A549 (cell line): ENCODE data around the gene TEC. TPM values are rescaled to one million over a fixed set of nuclear protein-coding genes. Genes with fewer than 3 reads are reported as not detected.

ENCODE experiments used
- ATAC-seq, 2 experiments: fragments of 200-7000 bp in 1 of 2; fragments of >200 bp in 1 of 2; cut with Nextera tagmentation in 1 of 2; cut with Tn5 transposase in 1 of 2; 3 replicates each; pipeline versions ENCODE4 v1.8.0 to v1.9.1; 2018 to 2020; ENCODE audit warnings: mild to moderate bottlenecking in 1 of 2, moderate library complexity in 1 of 2
- CTCF ChIA-PET: fragments of 300-600 bp; sonication (Branson Sonifier 250); formaldehyde crosslinking; extraction: SDS; loops from one replicate; lab custom pipeline; 2021; ENCODE audit warnings: antibody characterized with exemption, inconsistent platforms; lab: Yijun Ruan, JAX
- POLR2A ChIA-PET: fragments of 350-600 bp; formaldehyde crosslinking; extraction: SDS; loops from one replicate; lab custom pipeline; 2021; ENCODE audit warnings: antibody characterized with exemption, inconsistent platforms; lab: Yijun Ruan, JAX
- DNase-seq, 2 experiments: peaks; one replicate each; pipeline versions ENCODE4 v3.0.0 to v3.0.0-alpha.2; 2011 to 2016; ENCODE audit warnings: low read depth in 1 of 2, low spot score in 1 of 2
- FAIRE-seq: peaks from 2 replicates; lab custom pipeline; 2011; peaks lifted over from hg19 to GRCh38; lab: Jason Lieb, UNC
- H3K27ac ChIP-seq, 2 experiments: fragments of >200 bp; sonication (Bioruptor Twin); formaldehyde crosslinking; 3 replicates each; pipeline ENCODE4 v1.5.1; 2016 to 2017
- H3K4me1 ChIP-seq: fragments of >200 bp; sonication (Bioruptor Twin); formaldehyde crosslinking; 3 replicates; pipeline ENCODE4 v1.6.1; 2016
- H3K4me2 ChIP-seq: fragments of >200 bp; sonication (Bioruptor Twin); formaldehyde crosslinking; 3 replicates; pipeline ENCODE4 v1.6.1; 2016
- H3K4me3 ChIP-seq: fragments of >200 bp; sonication (Bioruptor Twin); formaldehyde crosslinking; 3 replicates; pipeline ENCODE4 v1.5.1; 2016
- H3K9me3 ChIP-seq: fragments of >200 bp; sonication (Bioruptor Twin); formaldehyde crosslinking; 3 replicates; pipeline ENCODE4 v1.6.1; 2016
- CBX2 ChIP-seq: fragments of 200-600 bp; sonication (generic); IDR thresholded peaks from 2 replicates; pipeline ENCODE4 v1.6.1; 2016; ENCODE audit warnings: low read depth, mild to moderate bottlenecking, borderline replicate concordance
- CBX8 ChIP-seq: fragments of 200-600 bp; sonication (generic); IDR thresholded peaks from 2 replicates; pipeline ENCODE4 v1.6.1; 2016
- CEBPB ChIP-seq, 2 experiments: fragments of >200 bp in 1 of 2; sonication (Bioruptor Twin) in 1 of 2; formaldehyde crosslinking in 1 of 2; IDR thresholded peaks; 2 replicates each; pipeline ENCODE4 v1.6.1; 2012 to 2016
- EHF ChIP-seq: fragments of 250-450 bp; sonication (Bioruptor Pico); IDR thresholded peaks from 2 replicates; pipeline ENCODE4 v1.5.0; 2020; ENCODE audit warnings: mild to moderate bottlenecking
- EHMT2 ChIP-seq: fragments of 200-600 bp; sonication (generic); IDR thresholded peaks from 2 replicates; pipeline ENCODE4 v1.6.1; 2016; ENCODE audit warnings: antibody characterized with exemption, low read depth, mild to moderate bottlenecking, moderate library complexity
- EP300 ChIP-seq, 2 experiments: fragments of >200 bp; sonication (Bioruptor Twin); formaldehyde crosslinking; IDR thresholded peaks; 2 replicates in 1 of 2; 3 replicates in 1 of 2; pipeline ENCODE4 v1.6.1; 2016 to 2017
- FOSB ChIP-seq: fragments of 250-450 bp; sonication (Bioruptor Pico); IDR thresholded peaks from 2 replicates; pipeline ENCODE4 v1.5.0; 2020; ENCODE audit warnings: mild to moderate bottlenecking, moderate library complexity
- FOSL2 ChIP-seq, 2 experiments: fragments of 450-650 bp in 1 of 2; fragments of >200 bp in 1 of 2; sonication (Bioruptor Twin) in 1 of 2; formaldehyde crosslinking; IDR thresholded peaks; 2 replicates each; pipeline versions ENCODE4 v1.5.0 to v1.6.1; 2016 to 2020; ENCODE audit warnings: mild to moderate bottlenecking in 1 of 2, moderate library complexity in 1 of 2
- GATA3 ChIP-seq: IDR thresholded peaks from 2 replicates; pipeline ENCODE4 v1.6.1; 2012; ENCODE audit warnings: borderline replicate concordance
- HES2 ChIP-seq: fragments of >200 bp; sonication (Bioruptor Twin); formaldehyde crosslinking; IDR thresholded peaks from 2 replicates; pipeline ENCODE4 v1.6.1; 2016
- HOXA7 ChIP-seq: fragments of 250-450 bp; sonication (Bioruptor Pico); IDR thresholded peaks from 2 replicates; pipeline ENCODE4 v1.5.0; 2020; ENCODE audit warnings: mild to moderate bottlenecking, moderate library complexity
- HOXB5 ChIP-seq: fragments of 250-450 bp; sonication (Bioruptor Pico); IDR thresholded peaks from 2 replicates; pipeline ENCODE4 v1.5.0; 2020; ENCODE audit warnings: mild to moderate bottlenecking, moderate library complexity
- JUNB ChIP-seq: fragments of >200 bp; sonication (Bioruptor Twin); formaldehyde crosslinking; IDR thresholded peaks from 2 replicates; pipeline ENCODE4 v1.6.1; 2016
- KDM5A ChIP-seq: fragments of 200-600 bp; sonication (generic); IDR thresholded peaks from 2 replicates; pipeline ENCODE4 v1.6.1; 2016; ENCODE audit warnings: antibody characterized with exemption, mild to moderate bottlenecking
- MYC ChIP-seq: IDR thresholded peaks from 2 replicates; pipeline ENCODE4 v1.6.1; 2012; ENCODE audit warnings: mild to moderate bottlenecking, inconsistent platforms, low read length, improper control_type of control experiment, borderline replicate concordance
- NPAS2 ChIP-seq: fragments of 250-450 bp; sonication (Bioruptor Pico); IDR thresholded peaks from 2 replicates; pipeline ENCODE4 v1.8.0; 2022; ENCODE audit warnings: mild to moderate bottlenecking, moderate library complexity, borderline replicate concordance
- NR3C1 ChIP-seq: fragments of >200 bp; sonication (Bioruptor Twin); formaldehyde crosslinking; IDR thresholded peaks from 3 replicates; pipeline ENCODE4 v1.6.1; 2017
- POLR2A ChIP-seq: IDR thresholded peaks from 2 replicates; pipeline ENCODE4 v1.6.1; 2012; ENCODE audit warnings: mild to moderate bottlenecking, low read length
- RAD21 ChIP-seq, 2 experiments: fragments of >200 bp in 1 of 2; sonication (Bioruptor Twin) in 1 of 2; formaldehyde crosslinking in 1 of 2; IDR thresholded peaks in 1 of 2; conservative IDR thresholded peaks in 1 of 2; 2 replicates in 1 of 2; 3 replicates in 1 of 2; pipeline ENCODE4 v1.6.1; 2012 to 2018; ENCODE audit warnings: inconsistent platforms in 1 of 2
- RCOR1 ChIP-seq: fragments of 150-350 bp; IDR thresholded peaks from 2 replicates; pipeline ENCODE4 v1.6.1; 2014; ENCODE audit warnings: antibody characterized with exemption, low read length, low read depth
- RFX5 ChIP-seq: fragments of 450-650 bp; IDR thresholded peaks from 2 replicates; pipeline ENCODE4 v1.7.1; 2014; ENCODE audit warnings: antibody characterized with exemption, mild to moderate bottlenecking, moderate library complexity
- RNF2 ChIP-seq: fragments of 200-600 bp; sonication (generic); IDR thresholded peaks from 2 replicates; pipeline ENCODE4 v1.6.1; 2016; ENCODE audit warnings: low read depth, mild to moderate bottlenecking, antibody characterized with exemption, moderate library complexity, borderline replicate concordance
- SMC3 ChIP-seq: fragments of >200 bp; sonication (Bioruptor Twin); formaldehyde crosslinking; IDR thresholded peaks from 3 replicates; pipeline ENCODE4 v1.6.1; 2018; ENCODE audit warnings: inconsistent platforms
- USF2 ChIP-seq: fragments of 450-650 bp; IDR thresholded peaks from 2 replicates; pipeline ENCODE4 v1.6.1; 2014; ENCODE audit warnings: antibody characterized with exemption
- ZFP36 ChIP-seq: fragments of 450-650 bp; IDR thresholded peaks from 2 replicates; pipeline ENCODE4 v1.6.1; 2014; ENCODE audit warnings: borderline replicate concordance; ENCODE audit not compliant: partially characterized antibody
- ZSCAN20 ChIP-seq: fragments of 250-450 bp; sonication (Bioruptor Pico); IDR thresholded peaks from 2 replicates; pipeline ENCODE4 v1.8.0; 2022; ENCODE audit warnings: mild to moderate bottlenecking, moderate library complexity
- WGBS: methylation state at CpG from one replicate; pipeline ENCODE4 v1.1.6; 2017; ENCODE audit errors: missing lambda C conversion rate; 5-methylcytosine and 5-hydroxymethylcytosine counted together
- polyA plus RNA-seq, 4 experiments: library from polyadenylated mRNA; depleted of rRNA in 3 of 4; stranded (reverse); fragments of >200 nt; fragmentation: RNase III in 1 of 4; extraction: RNeasy Plus Mini Kit Qiagen cat#74134 plus additional on column Dnase treatment in 1 of 4; gene quantifications; 2 replicates in 3 of 4; 3 replicates in 1 of 4; pipeline ENCODE4 v1.2.3, GENCODE V29; 2011 to 2017
- TF ChIP-seq, protein P1 (sequence below): fragments of >200 bp; sonication (Bioruptor Twin); formaldehyde crosslinking; IDR thresholded peaks from 3 replicates; pipeline ENCODE4 v1.6.1; 2016
- TF ChIP-seq, protein P2 (sequence below): IDR thresholded peaks from 2 replicates; pipeline ENCODE4 v1.6.1; 2012; ENCODE audit warnings: low read depth, borderline replicate concordance
- TF ChIP-seq, protein P3 (sequence below): fragments of 200-600 bp; sonication (generic); IDR thresholded peaks from 2 replicates; pipeline ENCODE4 v1.6.1; 2016; ENCODE audit warnings: antibody characterized with exemption, mild to moderate bottlenecking, moderate library complexity

The TEC gene
- polyA plus RNA-seq, 2 of the 4 experiments (the other 2 are of a cell fraction) = 1.2 to 1.6 TPM

DNA sequence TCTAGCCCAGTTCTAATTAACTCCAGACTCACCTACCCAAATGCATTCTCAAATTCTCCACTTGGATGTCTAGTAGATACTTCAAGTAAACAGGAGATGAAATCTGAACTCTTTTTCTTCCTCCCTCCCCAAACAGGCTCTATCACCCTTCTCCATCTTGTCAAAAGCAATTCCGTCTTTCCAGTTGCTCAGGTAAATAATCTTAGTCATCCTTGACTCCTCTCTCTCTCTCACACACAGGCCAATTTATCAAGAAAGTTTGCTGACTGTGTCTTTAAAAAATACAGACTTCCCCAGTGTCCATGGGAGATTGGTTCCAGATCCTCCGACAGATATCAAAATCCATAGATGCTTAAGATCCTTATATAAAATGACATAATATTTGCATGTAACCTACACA lies 148.5 kb downstream of the TEC start:
- Histone ChIP-seq H3K27ac (no peak overlapping the region), H3K4me1 (no peaks in the 10 kb centered on the region), H3K4me3 (no peak overlapping the region), H3K9me3 (no peaks in the 10 kb centered on the region), H3K4me2 (no peak overlapping the region)
- CTCF ChIA-PET = no interaction called here
- FAIRE-seq = no peak
- no peak for DNase-seq
- no peak for TF ChIP-seq JUNB
- no peak for TF ChIP-seq HOXA7 (CRISPR knock-in tag)
- TF ChIP-seq USF2 = no peak
- TF ChIP-seq CBX8 = no peak
- no peak for TF ChIP-seq EHMT2
- TF ChIP-seq, protein P1, sequence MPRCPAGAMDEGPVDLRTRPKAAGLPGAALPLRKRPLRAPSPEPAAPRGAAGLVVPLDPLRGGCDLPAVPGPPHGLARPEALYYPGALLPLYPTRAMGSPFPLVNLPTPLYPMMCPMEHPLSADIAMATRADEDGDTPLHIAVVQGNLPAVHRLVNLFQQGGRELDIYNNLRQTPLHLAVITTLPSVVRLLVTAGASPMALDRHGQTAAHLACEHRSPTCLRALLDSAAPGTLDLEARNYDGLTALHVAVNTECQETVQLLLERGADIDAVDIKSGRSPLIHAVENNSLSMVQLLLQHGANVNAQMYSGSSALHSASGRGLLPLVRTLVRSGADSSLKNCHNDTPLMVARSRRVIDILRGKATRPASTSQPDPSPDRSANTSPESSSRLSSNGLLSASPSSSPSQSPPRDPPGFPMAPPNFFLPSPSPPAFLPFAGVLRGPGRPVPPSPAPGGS = no peak
- TF ChIP-seq RCOR1 = no peak
- TF ChIP-seq RAD21 (conservative IDR thresholded peaks at IDR 0.05 in 1 of 2, IDR thresholded peaks at IDR 0.05 in 1 of 2) = no peak
- TF ChIP-seq NPAS2 (CRISPR knock-in tag) = no peak
- TF ChIP-seq ZSCAN20 (CRISPR knock-in tag) = no peak
- TF ChIP-seq, protein P2, sequence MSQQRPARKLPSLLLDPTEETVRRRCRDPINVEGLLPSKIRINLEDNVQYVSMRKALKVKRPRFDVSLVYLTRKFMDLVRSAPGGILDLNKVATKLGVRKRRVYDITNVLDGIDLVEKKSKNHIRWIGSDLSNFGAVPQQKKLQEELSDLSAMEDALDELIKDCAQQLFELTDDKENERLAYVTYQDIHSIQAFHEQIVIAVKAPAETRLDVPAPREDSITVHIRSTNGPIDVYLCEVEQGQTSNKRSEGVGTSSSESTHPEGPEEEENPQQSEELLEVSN = no peak
- TF ChIP-seq HOXB5 = no peak
- no peak for TF ChIP-seq FOSB (CRISPR knock-in tag)
- TF ChIP-seq CBX2 = no peak
- no peak for TF ChIP-seq NR3C1
- TF ChIP-seq EHF (CRISPR knock-in tag) = no peak
- ATAC-seq = no peak
- POLR2A ChIA-PET = no interaction called here
- WGBS = 86% methylated on average over 2 of the region's 2 CpGs

DNA sequence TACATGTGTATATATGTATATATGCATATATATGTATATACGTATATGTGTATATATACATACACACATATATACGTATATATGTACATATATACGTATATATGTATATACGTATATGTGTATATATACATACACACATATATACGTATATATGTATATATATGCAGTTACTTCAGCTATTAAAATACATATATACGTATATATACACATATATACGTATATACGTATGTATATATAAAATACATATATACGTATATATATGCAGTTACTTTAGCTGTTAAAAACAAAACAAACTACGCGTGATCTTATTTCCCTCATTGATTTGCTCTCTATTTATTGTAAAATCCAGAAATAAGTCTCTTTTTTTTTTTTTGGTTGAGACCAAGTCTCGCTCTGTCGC lies 149.5 kb downstream of the TEC start:
- H3K4me1 ChIP-seq = no peaks in the 10 kb centered on the region
- TF ChIP-seq KDM5A (no peak), ZSCAN20 (CRISPR knock-in tag) (no peak), FOSL2 (IDR thresholded peaks at IDR 0.05) (no peak), FOSL2 (CRISPR knock-in tag; IDR thresholded peaks at IDR 0.05) (no peak), GATA3 (no peak), EP300 (IDR thresholded peaks at IDR 0.05) (no peak), NPAS2 (CRISPR knock-in tag) (no peak), POLR2A (no peak), CEBPB (IDR thresholded peaks at IDR 0.05) (no peak)
- TF ChIP-seq, protein P2 = no peak
- CTCF ChIA-PET = no interaction called here
- POLR2A ChIA-PET = no interaction called here
- no peaks in the 10 kb centered on the region for H3K9me3 ChIP-seq
- FAIRE-seq (no peak), DNase-seq (no peak), ATAC-seq (no peak)
- WGBS = 78% methylated on average over 13 of the region's 13 CpGs
- no peak overlapping the region for H3K4me3 ChIP-seq
- no peak overlapping the region for H3K4me2 ChIP-seq
- no peak overlapping the region for H3K27ac ChIP-seq

GRCh38 chr4:48119646-48120045 lies 150.0 kb downstream of the TEC start:
- Histone ChIP-seq H3K9me3 (no peaks in the 10 kb centered on the region), H3K27ac (no peak overlapping the region), H3K4me2 (no peak overlapping the region), H3K4me3 (no peak overlapping the region), H3K4me1 (no peaks in the 10 kb centered on the region)
- no peak for FAIRE-seq
- ChIA-PET CTCF (no interaction called here), POLR2A (no interaction called here)
- no peak for ATAC-seq
- DNase-seq = no peak
- TF ChIP-seq RCOR1 (no peak), SMC3 (no peak), RNF2 (no peak), ZFP36 (no peak), HOXA7 (CRISPR knock-in tag) (no peak), RFX5 (no peak), HES2 (no peak), MYC (no peak), NPAS2 (CRISPR knock-in tag) (no peak)
- TF ChIP-seq, protein P3, sequence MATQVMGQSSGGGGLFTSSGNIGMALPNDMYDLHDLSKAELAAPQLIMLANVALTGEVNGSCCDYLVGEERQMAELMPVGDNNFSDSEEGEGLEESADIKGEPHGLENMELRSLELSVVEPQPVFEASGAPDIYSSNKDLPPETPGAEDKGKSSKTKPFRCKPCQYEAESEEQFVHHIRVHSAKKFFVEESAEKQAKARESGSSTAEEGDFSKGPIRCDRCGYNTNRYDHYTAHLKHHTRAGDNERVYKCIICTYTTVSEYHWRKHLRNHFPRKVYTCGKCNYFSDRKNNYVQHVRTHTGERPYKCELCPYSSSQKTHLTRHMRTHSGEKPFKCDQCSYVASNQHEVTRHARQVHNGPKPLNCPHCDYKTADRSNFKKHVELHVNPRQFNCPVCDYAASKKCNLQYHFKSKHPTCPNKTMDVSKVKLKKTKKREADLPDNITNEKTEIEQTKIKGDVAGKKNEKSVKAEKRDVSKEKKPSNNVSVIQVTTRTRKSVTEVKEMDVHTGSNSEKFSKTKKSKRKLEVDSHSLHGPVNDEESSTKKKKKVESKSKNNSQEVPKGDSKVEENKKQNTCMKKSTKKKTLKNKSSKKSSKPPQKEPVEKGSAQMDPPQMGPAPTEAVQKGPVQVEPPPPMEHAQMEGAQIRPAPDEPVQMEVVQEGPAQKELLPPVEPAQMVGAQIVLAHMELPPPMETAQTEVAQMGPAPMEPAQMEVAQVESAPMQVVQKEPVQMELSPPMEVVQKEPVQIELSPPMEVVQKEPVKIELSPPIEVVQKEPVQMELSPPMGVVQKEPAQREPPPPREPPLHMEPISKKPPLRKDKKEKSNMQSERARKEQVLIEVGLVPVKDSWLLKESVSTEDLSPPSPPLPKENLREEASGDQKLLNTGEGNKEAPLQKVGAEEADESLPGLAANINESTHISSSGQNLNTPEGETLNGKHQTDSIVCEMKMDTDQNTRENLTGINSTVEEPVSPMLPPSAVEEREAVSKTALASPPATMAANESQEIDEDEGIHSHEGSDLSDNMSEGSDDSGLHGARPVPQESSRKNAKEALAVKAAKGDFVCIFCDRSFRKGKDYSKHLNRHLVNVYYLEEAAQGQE = no peak
